Measurements from ENCODE around the gene CRYBG1.

DNA sequence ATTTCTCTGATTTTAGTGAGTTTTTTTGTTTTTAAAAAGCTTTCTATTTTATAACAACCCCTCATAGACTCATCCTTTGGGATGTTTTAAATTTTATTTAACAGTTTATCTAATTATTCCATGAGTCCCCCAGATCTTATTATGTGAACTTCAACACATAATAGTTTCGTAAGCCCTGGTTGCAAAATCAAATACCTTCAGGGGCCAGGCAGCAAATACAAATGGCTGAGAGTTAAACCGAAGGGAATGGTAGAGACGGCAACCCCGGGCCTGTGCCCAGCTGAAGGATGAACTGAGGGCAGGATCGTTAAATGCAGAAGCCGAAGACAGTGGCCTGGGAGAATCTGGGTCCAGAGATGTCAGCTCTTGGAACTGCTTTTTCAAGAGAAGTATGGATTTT is 180.4 kb downstream of the CRYBG1 start:
- TF ChIP-seq TEAD4 (IDR thresholded peaks at IDR 0.05) (no peak), RAD21 (IDR thresholded peaks at IDR 0.05; ENCODE audit: low read depth) (no peak), REST (IDR thresholded peaks at IDR 0.05; ENCODE audit: low read depth) (no peak), EGR1 (IDR thresholded peaks at IDR 0.05) (no peak), YY1 (IDR thresholded peaks at IDR 0.05; ENCODE audit: low read depth) (no peak), TAF1 (IDR thresholded peaks at IDR 0.05; ENCODE audit: low read depth) (no peak), EP300 (IDR thresholded peaks at IDR 0.05; ENCODE audit: borderline replicate concordance) (no peak)

All from Ishikawa (cell line).